CD4-positive, CD25-positive, alpha-beta regulatory T cell (primary cell): ENCODE data around the gene NSG1. TPM values are rescaled to one million over a fixed set of nuclear protein-coding genes. Genes with fewer than 3 reads are reported as not detected.

Experiments used
- ATAC-seq, 2 donors: fragments of 150-1000 bp; cut with Tn5 transposase; one replicate each; pipeline ENCODE4 v1.10.0; 2021; ENCODE audit warnings: low read depth in 2 of 2, moderate number of reproducible peaks in 2 of 2, moderate library complexity in 1 of 2
- DNase-seq, 3 donors: peaks; one replicate each; pipeline versions ENCODE4 v3.0.0 to v3.0.0-alpha.2; 2012 to 2022; ENCODE audit warnings: mixed read lengths in 1 of 3
- H3K27ac ChIP-seq: one replicate; pipeline ENCODE4 v1.7.0; 2013; ENCODE audit warnings: mild to moderate bottlenecking, low read length; ENCODE audit not compliant: insufficient read depth, poor library complexity, severe bottlenecking
- H3K27me3 ChIP-seq: one replicate; pipeline ENCODE4 v1.7.0; 2013; ENCODE audit warnings: low read length; ENCODE audit not compliant: control insufficient read depth, insufficient read depth
- H3K36me3 ChIP-seq: one replicate; pipeline ENCODE4 v1.7.0; 2013; ENCODE audit warnings: mild to moderate bottlenecking, low read length, moderate library complexity; ENCODE audit not compliant: control insufficient read depth, insufficient read depth
- H3K4me1 ChIP-seq: 2 replicates; pipeline ENCODE4 v1.7.0; 2013; ENCODE audit warnings: mild to moderate bottlenecking, low read length; ENCODE audit not compliant: insufficient read depth, control insufficient read depth, poor library complexity, severe bottlenecking
- H3K4me3 ChIP-seq: one replicate; pipeline ENCODE4 v1.7.0; 2013; ENCODE audit warnings: low read depth, mild to moderate bottlenecking, low read length, moderate library complexity
- H3K9me3 ChIP-seq, 2 experiments: 1 replicate in 1 of 2; 2 replicates in 1 of 2; pipeline ENCODE4 v1.7.0; 2013; ENCODE audit warnings: low read length in 2 of 2, mild to moderate bottlenecking in 1 of 2, moderate library complexity in 1 of 2; ENCODE audit not compliant: control insufficient read depth in 2 of 2
- H3K27ac Mint-ChIP-seq, 3 donors: one replicate each; pipeline ENCODE4 v1.8.0; 2020 to 2022; ENCODE audit warnings: mild to moderate bottlenecking in 3 of 3, mixed read lengths in 3 of 3, moderate library complexity in 2 of 3
- H3K27me3 Mint-ChIP-seq: one replicate; pipeline ENCODE4 v1.8.0; 2022; ENCODE audit warnings: mild to moderate bottlenecking, mixed read lengths
- H3K36me3 Mint-ChIP-seq: one replicate; pipeline ENCODE4 v1.8.0; 2020; ENCODE audit warnings: mixed read lengths
- H3K4me1 Mint-ChIP-seq, 4 donors: one replicate each; pipeline ENCODE4 v1.8.0; 2020 to 2022; ENCODE audit warnings: mixed read lengths in 4 of 4, mild to moderate bottlenecking in 1 of 4
- H3K4me3 Mint-ChIP-seq, 4 donors: one replicate each; pipeline ENCODE4 v1.8.0; 2020 to 2022; ENCODE audit warnings: mild to moderate bottlenecking in 4 of 4, mixed read lengths in 4 of 4, moderate library complexity in 3 of 4
- H3K9me3 Mint-ChIP-seq, 7 donors: one replicate each; pipeline ENCODE4 v1.8.0; 2020 to 2022; ENCODE audit warnings: mixed read lengths in 7 of 7, mild to moderate bottlenecking in 3 of 7, moderate library complexity in 2 of 7
- polyA plus RNA-seq, 4 donors: library from polyadenylated mRNA; unstranded; fragments of 300-500 nt; fragmentation: Illumina TruSeq; gene quantifications; one replicate each; pipeline ENCODE4 v1.2.3, GENCODE V29; 2021
- total RNA-seq: library from RNA; stranded (reverse); gene quantifications from one replicate; pipeline ENCODE4 v1.2.3, GENCODE V29; 2022

The NSG1 gene
- total and polyA plus RNA-seq, 5 donors from 2014 or later, result 0.62 to 4.6 (median 2.6) TPM

DNA sequence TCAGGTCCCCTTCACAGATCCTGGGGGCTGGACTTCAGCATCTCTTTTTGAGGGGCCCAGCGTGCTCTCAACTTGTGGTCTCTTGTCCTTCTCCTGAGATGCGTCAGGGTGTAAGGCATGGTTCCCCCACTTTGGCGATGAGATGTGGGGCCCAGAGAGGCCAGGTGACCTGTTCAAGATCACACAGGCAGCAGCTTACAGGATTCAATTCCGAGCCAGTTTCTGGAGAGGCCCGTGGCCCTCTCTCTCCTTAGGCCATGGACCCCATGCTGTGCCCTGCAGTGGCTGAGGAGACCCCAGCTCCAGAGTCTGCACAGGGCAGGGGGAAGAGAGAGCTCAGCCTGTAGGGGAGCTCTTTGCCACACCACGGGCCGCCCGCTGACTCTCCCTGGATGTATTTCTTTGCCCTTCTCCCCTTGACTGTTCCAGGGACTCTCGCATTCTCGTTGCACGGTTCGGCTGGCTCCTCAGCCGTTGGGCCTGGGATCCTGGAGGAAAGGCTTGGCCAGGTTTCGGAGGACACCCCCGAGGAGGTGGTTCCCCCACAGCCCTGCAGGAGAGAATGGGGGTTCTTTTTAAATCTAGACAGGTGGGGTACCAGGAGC, 18.6 kb downstream of the NSG1 start:
- no peaks in the 10 kb centered on the region for H3K4me1 ChIP-seq
- no peaks in the 10 kb centered on the region for H3K9me3 Mint-ChIP-seq
- H3K27me3 ChIP-seq, result peaks cover 2% of the 10 kb centered on the region
- H3K4me3 Mint-ChIP-seq, result no peak overlapping the region
- H3K36me3 ChIP-seq, result no peaks in the 10 kb centered on the region
- H3K27ac Mint-ChIP-seq, result no peak overlapping the region
- no peaks in the 10 kb centered on the region for H3K9me3 ChIP-seq
- peaks cover 8% of the 10 kb centered on the region for H3K27me3 Mint-ChIP-seq
- H3K4me1 Mint-ChIP-seq, result no peaks in the 10 kb centered on the region
- no peak overlapping the region for H3K4me3 ChIP-seq
- ATAC-seq, result no peak
- DNase-seq, result no peak
- no peaks in the 10 kb centered on the region for H3K36me3 Mint-ChIP-seq
- H3K27ac ChIP-seq, result no peak overlapping the region

DNA sequence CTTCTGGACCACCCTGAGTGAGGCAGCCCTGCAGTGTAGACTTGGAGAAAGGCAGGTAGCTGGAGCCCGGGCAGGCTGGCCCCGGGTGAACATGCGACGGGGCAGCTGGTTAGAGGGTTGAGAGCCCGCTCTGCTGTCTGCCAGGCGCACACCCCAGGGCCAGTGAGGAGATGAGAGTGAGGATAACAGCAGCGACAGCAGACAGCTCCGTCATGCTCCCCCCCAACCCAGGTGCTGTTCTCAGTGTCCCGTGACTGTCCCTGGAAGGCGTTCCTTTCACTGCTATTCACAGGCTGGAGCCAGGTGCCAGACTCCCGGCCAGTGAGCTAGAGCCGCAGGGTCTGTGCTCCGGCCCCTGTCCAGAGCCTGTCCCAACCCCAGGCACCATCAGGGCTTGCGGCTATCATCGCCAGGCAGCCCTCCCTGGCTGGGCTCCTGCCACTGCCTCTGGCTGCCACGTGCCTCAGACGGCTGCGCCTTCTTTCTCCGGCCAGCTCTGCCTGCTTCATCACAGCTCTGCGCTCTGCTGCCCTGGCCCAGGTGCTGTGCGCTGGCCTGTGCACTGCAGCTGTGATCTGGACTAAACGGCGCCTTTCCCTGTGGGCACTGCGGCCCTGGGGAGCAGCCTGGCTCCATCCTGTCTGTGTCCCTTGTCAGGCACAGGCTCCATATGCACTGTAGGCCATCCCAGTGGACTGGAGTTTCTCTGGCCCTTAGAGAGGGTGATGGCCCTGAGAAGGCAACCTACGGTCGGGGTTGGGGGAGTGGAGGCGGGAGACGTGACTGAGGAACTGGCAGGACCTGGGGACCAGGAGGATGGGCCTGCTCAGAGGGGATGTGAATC, 19.8 kb downstream of the NSG1 start:
- H3K36me3 ChIP-seq, result no peaks in the 10 kb centered on the region
- H3K4me1 ChIP-seq, result no peaks in the 10 kb centered on the region
- DNase-seq (no peak), ATAC-seq (no peak)
- H3K4me3 Mint-ChIP-seq, result no peak overlapping the region
- H3K27ac ChIP-seq, result no peak overlapping the region
- no peaks in the 10 kb centered on the region for H3K9me3 ChIP-seq
- H3K9me3 Mint-ChIP-seq, result no peaks in the 10 kb centered on the region
- no peak overlapping the region for H3K27ac Mint-ChIP-seq
- peaks cover 8% of the 10 kb centered on the region for H3K27me3 Mint-ChIP-seq
- no peaks in the 10 kb centered on the region for H3K4me1 Mint-ChIP-seq
- no peaks in the 10 kb centered on the region for H3K36me3 Mint-ChIP-seq
- H3K27me3 ChIP-seq, result no peaks in the 10 kb centered on the region
- no peak overlapping the region for H3K4me3 ChIP-seq

DNA sequence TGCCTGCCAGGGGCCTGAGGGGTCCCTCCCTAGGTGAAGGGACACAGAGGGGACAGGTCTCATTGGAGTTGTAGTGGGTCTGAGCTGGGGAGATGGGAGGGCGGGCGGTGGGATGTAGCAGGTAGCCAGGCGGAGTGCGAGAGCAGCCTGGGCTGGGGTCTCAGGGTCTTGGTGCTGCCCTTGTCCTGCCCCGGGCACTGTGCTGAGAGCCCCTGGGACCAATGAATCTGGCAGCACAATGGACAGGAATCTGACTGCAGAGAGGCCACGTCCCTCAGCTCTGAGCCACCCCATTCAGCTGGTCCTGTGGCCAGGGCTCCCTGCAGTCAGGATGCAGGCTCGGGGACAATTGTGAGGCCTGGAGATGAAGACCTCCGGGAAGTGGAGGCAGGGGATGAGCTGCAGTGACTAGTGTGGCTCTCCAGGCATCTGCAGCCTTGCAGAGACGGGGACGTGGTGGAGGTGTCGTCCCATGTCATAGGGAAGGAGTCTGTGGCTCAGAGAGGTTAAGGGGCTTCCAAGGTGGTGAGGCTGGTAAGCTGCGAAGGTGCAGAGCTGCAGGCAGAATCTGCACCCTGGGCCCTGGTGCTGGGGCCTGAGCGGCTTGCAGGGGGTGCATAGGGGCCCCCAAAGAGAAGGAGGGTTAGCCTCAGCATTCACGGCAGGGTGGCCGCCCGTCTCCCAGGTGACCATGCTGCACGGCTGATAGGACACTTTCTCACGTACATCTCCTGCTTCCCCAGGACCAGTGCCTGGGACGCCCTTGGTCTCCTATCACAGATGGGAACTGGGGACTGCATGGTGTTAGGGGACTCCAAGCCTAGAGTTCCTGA, 20.6 kb downstream of the NSG1 start:
- Mint-ChIP-seq H3K27me3 (peaks cover 8% of the 10 kb centered on the region), H3K27ac (no peak overlapping the region), H3K36me3 (no peaks in the 10 kb centered on the region), H3K4me3 (no peak overlapping the region), H3K9me3 (no peaks in the 10 kb centered on the region), H3K4me1 (no peaks in the 10 kb centered on the region)
- no peak overlapping the region for H3K4me3 ChIP-seq
- DNase-seq, result no peak
- no peaks in the 10 kb centered on the region for H3K27me3 ChIP-seq
- H3K9me3 ChIP-seq, result no peaks in the 10 kb centered on the region
- H3K27ac ChIP-seq, result no peak overlapping the region
- peak in 1 of 2 donors; percentile 6 for ATAC-seq
- no peaks in the 10 kb centered on the region for H3K4me1 ChIP-seq
- H3K36me3 ChIP-seq, result no peaks in the 10 kb centered on the region

DNA sequence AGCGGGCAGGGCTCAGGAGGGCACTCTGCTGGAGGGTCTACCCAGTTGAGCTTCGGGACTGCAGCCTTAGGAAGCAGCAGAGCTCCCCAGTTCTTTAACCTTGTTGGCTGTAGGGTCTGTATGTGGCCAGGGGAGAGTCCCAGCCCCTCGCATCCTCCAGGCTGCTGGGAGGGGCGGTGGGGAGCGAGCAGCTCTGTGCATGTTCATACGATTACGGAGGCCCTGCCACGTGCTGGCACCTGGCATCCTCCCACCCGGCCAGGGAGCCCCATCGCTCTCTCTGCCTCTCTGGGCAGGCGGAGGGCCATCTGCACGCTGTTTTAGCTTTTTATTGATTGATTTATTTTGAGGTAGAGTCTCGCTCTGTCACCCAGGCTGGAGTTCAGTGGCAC, 21.2 kb downstream of the NSG1 start:
- no peaks in the 10 kb centered on the region for H3K36me3 ChIP-seq
- DNase-seq, result no peak
- no peaks in the 10 kb centered on the region for H3K4me1 ChIP-seq
- Mint-ChIP-seq H3K27ac (no peak overlapping the region), H3K4me1 (no peaks in the 10 kb centered on the region), H3K36me3 (no peaks in the 10 kb centered on the region), H3K27me3 (peaks cover 8% of the 10 kb centered on the region), H3K4me3 (no peak overlapping the region), H3K9me3 (no peaks in the 10 kb centered on the region)
- H3K9me3 ChIP-seq, result no peaks in the 10 kb centered on the region
- no peak overlapping the region for H3K4me3 ChIP-seq
- H3K27ac ChIP-seq, result no peak overlapping the region
- ATAC-seq, result no peak
- H3K27me3 ChIP-seq, result no peaks in the 10 kb centered on the region

DNA sequence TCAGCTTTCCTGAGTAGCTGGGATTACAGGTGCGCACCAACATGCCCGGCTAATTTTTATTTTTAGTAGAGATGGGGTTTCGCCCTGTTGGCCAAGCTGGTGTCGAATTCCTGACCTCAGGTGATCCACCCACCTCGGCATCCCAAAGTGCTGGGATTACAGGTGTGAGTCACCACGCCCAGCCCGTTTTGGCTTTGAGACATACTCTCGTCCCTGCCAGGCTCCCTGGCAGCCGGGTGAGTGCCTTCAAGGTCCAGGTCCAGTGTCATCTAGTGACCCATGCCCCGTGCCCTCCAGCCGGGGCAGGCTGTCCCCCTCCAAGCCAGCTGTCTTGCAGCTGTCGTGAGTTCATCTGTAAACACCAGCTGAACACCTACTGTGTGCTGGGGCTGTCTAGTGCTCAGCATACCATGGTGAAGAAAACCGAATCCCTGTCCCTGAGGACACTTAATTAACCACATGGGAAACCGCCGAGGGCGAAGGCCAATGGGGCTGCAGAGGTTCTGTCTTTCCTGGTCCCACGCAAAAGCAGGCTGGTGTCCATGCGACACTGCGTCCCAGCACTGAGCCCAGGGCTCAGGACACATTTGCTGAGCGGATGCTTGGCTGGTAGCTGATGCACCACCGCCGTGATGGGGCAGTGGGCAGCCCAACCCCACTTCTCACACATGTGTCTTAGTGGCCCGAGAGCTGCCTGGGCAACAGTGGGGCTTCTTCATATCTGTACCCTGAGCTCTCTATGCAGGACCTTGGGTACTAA, 21.9 kb downstream of the NSG1 start:
- H3K27ac Mint-ChIP-seq, result no peak overlapping the region
- no peaks in the 10 kb centered on the region for H3K4me1 Mint-ChIP-seq
- no peaks in the 10 kb centered on the region for H3K36me3 ChIP-seq
- H3K9me3 ChIP-seq, result no peaks in the 10 kb centered on the region
- H3K4me3 ChIP-seq, result no peak overlapping the region
- no peaks in the 10 kb centered on the region for H3K27me3 ChIP-seq
- no peaks in the 10 kb centered on the region for H3K4me1 ChIP-seq
- H3K4me3 Mint-ChIP-seq, result no peak overlapping the region
- DNase-seq (no peak), ATAC-seq (no peak)
- no peak overlapping the region for H3K27ac ChIP-seq
- H3K9me3 Mint-ChIP-seq, result no peaks in the 10 kb centered on the region
- H3K36me3 Mint-ChIP-seq, result no peaks in the 10 kb centered on the region
- H3K27me3 Mint-ChIP-seq, result peaks cover 8% of the 10 kb centered on the region

DNA sequence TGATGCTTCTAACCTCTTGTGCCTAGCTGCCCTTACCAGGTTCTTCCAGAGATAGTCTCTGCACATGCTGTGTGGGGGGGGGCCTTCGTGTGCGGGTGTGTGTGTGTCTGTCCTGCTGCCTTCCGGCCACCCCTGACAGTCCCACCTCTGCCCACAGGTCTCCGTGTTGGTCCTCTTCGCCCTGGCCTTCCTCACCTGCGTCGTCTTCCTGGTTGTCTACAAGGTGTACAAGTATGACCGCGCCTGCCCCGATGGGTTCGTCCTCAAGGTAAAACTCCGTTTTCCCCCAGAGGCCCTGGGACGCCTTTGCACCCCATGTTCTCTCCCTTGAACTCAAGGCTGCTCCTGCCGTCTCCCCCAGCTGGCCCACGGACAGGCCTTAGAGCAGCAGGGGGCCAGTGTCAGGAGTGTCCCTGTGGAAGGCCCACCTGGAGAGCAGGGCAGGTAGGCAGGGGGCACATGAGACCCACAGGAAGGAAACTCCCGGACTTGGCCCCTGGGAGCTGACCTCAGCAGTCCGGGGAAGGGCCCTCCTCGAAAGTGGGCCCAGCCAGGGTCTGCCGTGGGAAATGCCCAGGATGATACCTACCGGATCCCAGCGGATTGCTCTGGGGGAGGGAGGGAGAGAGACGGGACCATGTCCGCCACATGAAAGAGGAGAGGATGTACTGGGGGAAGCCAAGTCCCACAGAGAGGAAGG, 22.7 kb downstream of the NSG1 start:
- ATAC-seq, result no peak

DNA sequence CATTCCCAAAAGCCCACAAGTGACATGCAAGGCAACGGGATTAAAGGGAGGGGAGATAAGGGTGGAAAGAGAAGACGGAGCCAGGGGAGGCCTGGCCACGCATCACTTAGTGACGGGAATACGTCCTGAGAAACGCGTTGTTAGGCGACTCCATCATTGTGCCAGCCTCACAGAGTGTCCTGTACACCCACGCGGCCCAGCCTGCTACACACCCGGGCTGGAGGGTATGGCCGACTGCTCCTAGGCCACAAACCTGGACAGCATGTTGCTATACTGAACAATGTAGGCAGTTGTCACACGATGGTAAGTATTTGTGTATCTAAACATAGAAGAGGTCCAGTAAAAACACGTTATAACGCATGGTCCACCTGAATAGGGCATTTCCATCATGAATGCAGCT, 23.4 kb downstream of the NSG1 start:
- no peak overlapping the region for H3K4me3 Mint-ChIP-seq
- H3K9me3 ChIP-seq, result no peaks in the 10 kb centered on the region
- H3K4me3 ChIP-seq, result no peak overlapping the region
- ATAC-seq, result no peak
- H3K27ac Mint-ChIP-seq, result no peak overlapping the region
- H3K27me3 ChIP-seq, result no peaks in the 10 kb centered on the region
- no peaks in the 10 kb centered on the region for H3K4me1 ChIP-seq
- H3K36me3 ChIP-seq, result no peaks in the 10 kb centered on the region
- H3K36me3 Mint-ChIP-seq, result no peaks in the 10 kb centered on the region
- no peak overlapping the region for H3K27ac ChIP-seq
- no peaks in the 10 kb centered on the region for H3K4me1 Mint-ChIP-seq
- H3K27me3 Mint-ChIP-seq, result no peaks in the 10 kb centered on the region
- H3K9me3 Mint-ChIP-seq, result peaks cover 0 to 2% (median 0%) of the 10 kb centered on the region in 7 donors
- no peak for DNase-seq

More for the DNA sequence above, 22.7 kb downstream of the NSG1 start:
- Mint-ChIP-seq H3K27me3 (peaks cover 7% of the 10 kb centered on the region), H3K9me3 (peaks cover 0 to under 1% (median 0%) of the 10 kb centered on the region in 7 donors), H3K36me3 (no peaks in the 10 kb centered on the region), H3K4me1 (no peaks in the 10 kb centered on the region), H3K27ac (no peak overlapping the region), H3K4me3 (no peak overlapping the region)
- H3K27me3 ChIP-seq, result no peaks in the 10 kb centered on the region
- no peak for DNase-seq
- no peak overlapping the region for H3K4me3 ChIP-seq
- H3K27ac ChIP-seq, result no peak overlapping the region
- H3K4me1 ChIP-seq, result no peaks in the 10 kb centered on the region
- no peaks in the 10 kb centered on the region for H3K9me3 ChIP-seq
- no peaks in the 10 kb centered on the region for H3K36me3 ChIP-seq
